ENCODE measurements around the gene LGALSL. TPM values are rescaled to one million over a fixed set of nuclear protein-coding genes. Genes with fewer than 3 reads are reported as not detected.

LGALSL gene
- total RNA-seq, 4 donors from 2014 or later, result 81.9 to 231 (median 169) TPM

DNA sequence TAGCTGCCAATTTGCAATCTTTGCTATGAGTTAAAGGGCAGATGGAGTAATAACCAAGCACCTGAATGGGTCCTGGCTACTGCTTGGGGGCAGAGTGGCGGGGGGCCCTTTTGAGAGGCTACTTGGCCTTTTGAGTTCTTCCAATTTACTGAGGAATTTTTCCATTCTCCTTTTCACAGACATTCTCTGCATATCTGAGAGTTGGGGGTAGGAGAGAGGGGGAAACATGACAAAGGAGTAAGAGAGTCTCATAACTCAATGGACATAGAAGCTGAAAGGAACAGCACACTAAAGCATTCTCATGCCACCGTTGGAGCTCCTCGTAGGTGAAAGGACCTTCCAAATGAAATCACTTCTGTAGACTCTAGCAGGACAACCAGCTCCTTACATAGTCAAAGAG lies 16.1 kb downstream of the LGALSL start:
- TF ChIP-seq, protein P1, sequence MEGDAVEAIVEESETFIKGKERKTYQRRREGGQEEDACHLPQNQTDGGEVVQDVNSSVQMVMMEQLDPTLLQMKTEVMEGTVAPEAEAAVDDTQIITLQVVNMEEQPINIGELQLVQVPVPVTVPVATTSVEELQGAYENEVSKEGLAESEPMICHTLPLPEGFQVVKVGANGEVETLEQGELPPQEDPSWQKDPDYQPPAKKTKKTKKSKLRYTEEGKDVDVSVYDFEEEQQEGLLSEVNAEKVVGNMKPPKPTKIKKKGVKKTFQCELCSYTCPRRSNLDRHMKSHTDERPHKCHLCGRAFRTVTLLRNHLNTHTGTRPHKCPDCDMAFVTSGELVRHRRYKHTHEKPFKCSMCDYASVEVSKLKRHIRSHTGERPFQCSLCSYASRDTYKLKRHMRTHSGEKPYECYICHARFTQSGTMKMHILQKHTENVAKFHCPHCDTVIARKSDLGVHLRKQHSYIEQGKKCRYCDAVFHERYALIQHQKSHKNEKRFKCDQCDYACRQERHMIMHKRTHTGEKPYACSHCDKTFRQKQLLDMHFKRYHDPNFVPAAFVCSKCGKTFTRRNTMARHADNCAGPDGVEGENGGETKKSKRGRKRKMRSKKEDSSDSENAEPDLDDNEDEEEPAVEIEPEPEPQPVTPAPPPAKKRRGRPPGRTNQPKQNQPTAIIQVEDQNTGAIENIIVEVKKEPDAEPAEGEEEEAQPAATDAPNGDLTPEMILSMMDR (IDR thresholded peaks at IDR 0.05), result no peak
- TF ChIP-seq POLR2A (IDR thresholded peaks at IDR 0.05), result no peak
- no peak for DNase-seq (ENCODE audit: low spot score in 2 of 2)
- 89 to 92% methylated on average over 3 of the region's 3 CpGs for WGBS, 2 donors
- intact Hi-C loops (cut with DNase I; ENCODE audit: low total_unique reads), result no loop called here
- H3K4me3 ChIP-seq (ENCODE audit: low read depth, poor library complexity, severe bottlenecking), result no peak overlapping the region

DNA sequence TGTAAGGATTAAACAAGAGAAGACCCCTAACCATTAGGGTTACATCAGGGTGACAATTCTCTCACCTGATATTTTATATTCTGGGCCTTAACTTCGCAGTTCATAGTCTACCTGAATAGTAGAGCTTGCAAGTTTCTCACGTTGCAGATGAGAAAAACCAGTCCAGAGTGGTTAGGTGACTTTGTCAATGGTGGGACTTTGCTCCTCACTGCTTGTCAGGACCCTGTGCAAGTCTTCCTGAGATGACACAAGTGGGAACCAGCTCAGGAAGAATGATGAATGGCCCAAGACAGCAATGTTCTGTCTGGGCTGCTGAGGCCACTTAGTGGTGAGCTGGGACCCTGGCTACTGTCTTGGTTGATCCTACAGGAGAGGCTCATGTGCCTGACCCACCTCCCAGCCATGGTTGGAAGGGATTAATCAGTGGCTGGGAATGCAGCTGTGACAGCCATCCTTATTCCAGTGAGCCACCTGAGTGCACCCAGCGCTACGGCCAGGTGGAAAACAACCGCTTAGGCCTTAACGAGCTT lies 16.9 kb downstream of the LGALSL start:
- 96 to 98% methylated on average over 6 of the region's 6 CpGs for WGBS, 2 donors
- H3K4me3 ChIP-seq (ENCODE audit: low read depth, poor library complexity, severe bottlenecking), result no peak overlapping the region

DNA sequence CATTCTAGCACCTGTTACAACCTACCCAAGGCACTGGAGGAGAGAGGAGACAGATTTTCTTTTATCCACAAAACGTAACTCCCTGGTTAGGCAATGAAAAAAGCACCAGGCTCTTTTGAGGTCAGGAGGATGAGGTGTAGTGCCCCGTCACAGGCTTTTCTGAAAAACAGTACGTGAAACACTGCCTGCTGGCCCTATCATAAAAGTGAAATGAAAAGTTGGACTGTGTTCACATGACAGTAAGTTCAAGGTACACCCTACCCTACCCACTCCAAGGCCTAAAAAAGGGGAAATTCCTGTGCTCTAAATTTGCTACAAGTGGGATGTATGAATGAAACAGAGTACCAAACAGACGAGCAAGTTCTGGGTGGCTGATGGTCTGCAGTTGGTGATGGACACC lies 17.6 kb downstream of the LGALSL start:
- TF ChIP-seq POLR2A (IDR thresholded peaks at IDR 0.05), result no peak
- TF ChIP-seq, protein P1 (IDR thresholded peaks at IDR 0.05), result no peak
- intact Hi-C loops (cut with DNase I; ENCODE audit: low total_unique reads), result no loop called here
- WGBS, 2 donors, result 93 to 96% methylated on average over 4 of the region's 4 CpGs
- no peak for DNase-seq (ENCODE audit: low spot score in 2 of 2)
- no peak overlapping the region for H3K4me3 ChIP-seq (ENCODE audit: low read depth, poor library complexity, severe bottlenecking)

More for the DNA sequence above, 16.9 kb downstream of the LGALSL start:
- intact Hi-C loops (cut with DNase I; ENCODE audit: low total_unique reads), result no loop called here
- DNase-seq (ENCODE audit: low spot score in 2 of 2), result no peak
- TF ChIP-seq POLR2A (IDR thresholded peaks at IDR 0.05), result no peak
- TF ChIP-seq, protein P1 (IDR thresholded peaks at IDR 0.05), result no peak

DNA sequence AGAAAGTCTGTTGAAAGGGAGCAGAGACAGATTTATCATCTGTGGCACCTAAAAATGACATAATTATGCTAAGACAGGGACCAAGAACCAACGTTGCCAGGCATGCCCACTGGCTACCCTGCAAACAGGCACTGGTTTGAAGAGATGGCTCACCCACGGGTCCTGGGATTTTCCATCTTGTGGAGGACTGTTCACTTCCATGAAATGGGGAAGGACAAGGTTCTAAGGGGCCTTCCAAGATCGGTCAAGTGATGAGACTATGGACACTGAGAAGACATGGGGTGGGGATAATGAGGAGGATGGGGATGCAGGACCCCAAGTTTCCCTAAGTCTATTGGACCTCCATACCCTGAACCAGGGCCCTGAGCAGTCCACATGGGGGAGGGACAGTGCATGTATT lies 18.9 kb downstream of the LGALSL start:
- H3K4me3 ChIP-seq (ENCODE audit: low read depth, poor library complexity, severe bottlenecking), result no peak overlapping the region
- WGBS, 2 donors, result 73 to 79% methylated on average over 3 of the region's 3 CpGs
- DNase-seq (ENCODE audit: low spot score in 2 of 2), result no peak
- TF ChIP-seq, protein P1 (IDR thresholded peaks at IDR 0.05), result no peak
- peak in 1 of 2 donors; percentile 8 for TF ChIP-seq POLR2A (IDR thresholded peaks at IDR 0.05)
- intact Hi-C loops (cut with DNase I; ENCODE audit: low total_unique reads), result no loop called here

DNA sequence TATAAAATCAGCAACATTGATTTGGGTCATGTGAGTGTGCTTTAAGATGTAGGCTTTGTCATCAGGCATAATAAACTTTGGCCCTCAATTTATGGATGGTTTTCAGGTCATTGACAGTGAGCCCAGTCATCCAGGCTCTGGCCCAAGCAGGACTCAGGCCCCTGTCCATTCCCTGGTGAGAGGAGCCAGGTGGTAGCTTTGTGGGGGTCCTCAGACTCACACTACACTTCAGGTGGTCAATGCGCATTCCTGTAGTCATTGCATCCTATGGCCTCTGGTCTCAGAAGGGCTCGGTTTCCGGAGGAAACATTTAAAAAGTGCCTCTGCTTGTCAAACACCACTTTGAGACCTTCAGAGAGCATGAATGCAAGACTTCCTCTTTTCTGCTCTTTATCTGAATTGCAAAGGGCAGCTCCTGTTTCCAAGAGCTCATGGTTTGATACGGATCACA lies 20.2 kb downstream of the LGALSL start:
- intact Hi-C loops (cut with DNase I; ENCODE audit: low total_unique reads), result loop anchor here (1.0 kb wide), 1 partner anchor 32 kb away; no protein-coding TSS in a partner anchor
- TF ChIP-seq POLR2A (IDR thresholded peaks at IDR 0.05), result no peak
- TF ChIP-seq, protein P1 (IDR thresholded peaks at IDR 0.05), result no peak
- DNase-seq (ENCODE audit: low spot score in 2 of 2), result no peak
- no peak overlapping the region for H3K4me3 ChIP-seq (ENCODE audit: low read depth, poor library complexity, severe bottlenecking)
- 83 to 84% methylated on average over 4 of the region's 4 CpGs for WGBS, 2 donors

DNA sequence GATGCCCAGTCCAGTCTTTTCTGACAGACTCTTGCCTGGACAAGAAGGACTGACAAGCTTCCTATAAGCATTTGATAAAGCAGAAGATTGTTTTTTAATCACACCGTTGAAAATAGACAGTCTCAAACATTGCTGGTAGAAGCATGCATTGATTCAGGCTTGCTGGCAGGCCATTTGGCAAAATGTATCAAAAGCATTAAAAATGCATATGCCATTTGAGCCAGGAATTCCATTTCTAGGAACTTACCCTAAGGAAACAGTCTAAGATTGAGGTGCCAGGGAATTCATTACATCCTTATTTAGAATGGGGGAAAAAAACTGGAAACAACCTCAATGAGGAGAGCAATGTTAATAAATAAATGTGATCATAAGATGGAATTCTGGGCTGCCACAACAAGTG lies 20.7 kb downstream of the LGALSL start:
- TF ChIP-seq, protein P1 (IDR thresholded peaks at IDR 0.05), result no peak
- TF ChIP-seq POLR2A (IDR thresholded peaks at IDR 0.05), result no peak
- no peak overlapping the region for H3K4me3 ChIP-seq (ENCODE audit: low read depth, poor library complexity, severe bottlenecking)
- 19 to 50% methylated on average over 1 of the region's 1 CpG for WGBS, 2 donors
- intact Hi-C loops (cut with DNase I; ENCODE audit: low total_unique reads), result loop anchor here (1.0 kb wide), 1 partner anchor 32 kb away; no protein-coding TSS in a partner anchor
- no peak for DNase-seq (ENCODE audit: low spot score in 2 of 2)
